Measurements from ENCODE around the gene HDAC10.

The HDAC10 gene

GRCh38 chr22:50262973-50263617 lies 12.0 kb upstream of the HDAC10 start:
- Histone ChIP-seq H3K9ac (ENCODE audit: low read length) (no peak overlapping the region), H3K4me2 (ENCODE audit: low read length) (0 out of 2 replicates have a peak overlapping the region, but pooled peaks have one; percentile 73), H3K4me3 (ENCODE audit: low read length) (no peak overlapping the region), H3K27ac (ENCODE audit: low read length) (no peak overlapping the region), H3K4me1 (ENCODE audit: low read length) (peaks cover 21% of the 10 kb centered on the region), H2AFZ (ENCODE audit: low read depth, low read length) (no peak overlapping the region), H3K79me2 (ENCODE audit: low read length) (peaks cover 18% of the 10 kb centered on the region), H3K9me3 (ENCODE audit: insufficient read depth, low read length) (no peaks in the 10 kb centered on the region), H4K20me1 (ENCODE audit: insufficient read depth, low read length) (no peaks in the 10 kb centered on the region), H3K27me3 (ENCODE audit: low read depth, low read length) (no peaks in the 10 kb centered on the region), H3K36me3 (replicated peaks; ENCODE audit: low read depth, low read length) (no peaks in the 10 kb centered on the region)
- no peak for TF ChIP-seq EZH2phosphoT487 (IDR thresholded peaks at IDR 0.05; ENCODE audit: low read depth)
- no peak for TF ChIP-seq CTCF (IDR thresholded peaks at IDR 0.05; ENCODE audit: low read depth, low read length)

DNA sequence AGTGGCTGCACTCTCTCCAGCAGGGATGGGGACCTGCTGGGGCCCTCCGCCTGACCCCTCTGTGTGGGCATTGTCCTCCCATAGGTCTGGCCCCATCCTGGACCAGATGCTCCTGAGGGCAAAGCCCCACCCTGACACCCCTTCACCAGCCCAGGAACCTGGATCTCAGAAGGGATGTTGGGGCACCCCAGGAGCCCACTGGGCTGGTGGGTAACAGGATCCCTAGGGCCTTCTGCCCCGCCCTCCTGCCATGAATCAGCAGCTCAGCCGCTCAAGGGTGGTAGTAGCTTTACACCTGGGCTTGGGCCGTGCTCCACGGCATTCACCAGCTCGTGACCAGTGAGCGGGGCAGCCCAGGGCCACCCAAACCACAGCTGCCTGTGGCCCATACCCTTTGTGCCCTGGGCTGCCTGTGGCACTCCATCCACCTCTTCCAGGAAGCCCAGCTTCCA lies 11.4 kb upstream of the HDAC10 start:
- H3K9ac ChIP-seq (ENCODE audit: low read length), result peak overlapping the region; percentile 91; the same call in 1 of the 2 replicates
- no peaks in the 10 kb centered on the region for H3K27me3 ChIP-seq (ENCODE audit: low read depth, low read length)
- H3K36me3 ChIP-seq (replicated peaks; ENCODE audit: low read depth, low read length), result no peaks in the 10 kb centered on the region
- no peaks in the 10 kb centered on the region for H4K20me1 ChIP-seq (ENCODE audit: insufficient read depth, low read length)
- peak overlapping the region; percentile 73 for H3K4me2 ChIP-seq (ENCODE audit: low read length)
- peak overlapping the region; percentile 97 for H3K4me3 ChIP-seq (ENCODE audit: low read length)
- peaks cover 21% of the 10 kb centered on the region for H3K4me1 ChIP-seq (ENCODE audit: low read length)
- TF ChIP-seq CTCF (IDR thresholded peaks at IDR 0.05; ENCODE audit: low read depth, low read length) (no peak), EZH2phosphoT487 (IDR thresholded peaks at IDR 0.05; ENCODE audit: low read depth) (no peak)
- H2AFZ ChIP-seq (ENCODE audit: low read depth, low read length), result no peak overlapping the region
- peaks cover 18% of the 10 kb centered on the region for H3K79me2 ChIP-seq (ENCODE audit: low read length)
- H3K9me3 ChIP-seq (ENCODE audit: insufficient read depth, low read length), result no peaks in the 10 kb centered on the region
- H3K27ac ChIP-seq (ENCODE audit: low read length), result no peak overlapping the region

- Histone ChIP-seq H3K4me1 (ENCODE audit: low read length) (peaks cover 21% of the 10 kb centered on the region), H3K4me2 (ENCODE audit: low read length) (peak within 1 kb of the TSS; percentile 92), H3K27me3 (ENCODE audit: low read depth, low read length) (no peaks in the 10 kb centered on the region), H3K79me2 (ENCODE audit: low read length) (peaks cover 18% of the 10 kb centered on the region), H2AFZ (ENCODE audit: low read depth, low read length) (no peak within 1 kb of the TSS), H3K36me3 (replicated peaks; ENCODE audit: low read depth, low read length) (no peaks in the 10 kb centered on the region), H4K20me1 (ENCODE audit: insufficient read depth, low read length) (no peaks in the 10 kb centered on the region), H3K9me3 (ENCODE audit: insufficient read depth, low read length) (no peaks in the 10 kb centered on the region), H3K27ac (ENCODE audit: low read length) (peak within 1 kb of the TSS; percentile 55), H3K9ac (ENCODE audit: low read length) (peak within 1 kb of the TSS; percentile 91), H3K4me3 (ENCODE audit: low read length) (peak within 1 kb of the TSS; percentile 97)
- no peak for TF ChIP-seq CTCF (IDR thresholded peaks at IDR 0.05; ENCODE audit: low read depth, low read length)
- no peak for TF ChIP-seq EZH2phosphoT487 (IDR thresholded peaks at IDR 0.05; ENCODE audit: low read depth)
Observed at GRCh38 chr22:50261615-50262459, 10.8 kb upstream of the HDAC10 start, which contains the start of gene MAPK12. TSS of gene MAPK12 (minus strand) at chr22:50261683. CDS start at chr22:50261509, 174 bp downstream.

Measured in OCI-LY3 (cell line).